Uterus (tissue), 4 donors: Measurements from ENCODE around the gene NT5M. TPM values are rescaled to one million over a fixed set of nuclear protein-coding genes. Genes with fewer than 3 reads are reported as not detected.
A peak's percentile ranks its signal among the peaks of the same experiment; 100 is the strongest.
"Not testable (repeated sequence)": the region's sequence is repeated elsewhere in the genome, so short reads cannot be mapped to it uniquely, and the experiment has no call there.

Experiments
- DNase-seq, 2 donors: peaks; one replicate each; pipeline ENCODE4 v3.0.0-alpha.2; 2019 to 2020
- H3K27ac ChIP-seq, 2 donors: fragments of 200-600 bp; sonication (generic); 1 replicate in 1 of 2; 2 replicates in 1 of 2; pipeline ENCODE4 v1.5.1; 2016 to 2018
- H3K27me3 ChIP-seq, 2 donors: fragments of 200-600 bp; sonication (generic); one replicate each; pipeline ENCODE4 v1.5.1; 2018 to 2019; ENCODE audit warnings: control low read depth in 1 of 2
- H3K36me3 ChIP-seq, 2 donors: fragments of 200-600 bp; sonication (generic); one replicate each; pipeline ENCODE4 v1.5.1; 2019; ENCODE audit warnings: control low read depth in 1 of 2
- H3K4me1 ChIP-seq, 2 donors: fragments of 200-600 bp; sonication (generic); one replicate each; pipeline ENCODE4 v1.5.1; 2018 to 2019; ENCODE audit warnings: control low read depth in 1 of 2
- H3K4me3 ChIP-seq, 2 donors: fragments of 200-600 bp; sonication (generic); 1 replicate in 1 of 2; 2 replicates in 1 of 2; pipeline ENCODE4 v1.5.1; 2018 to 2019; ENCODE audit warnings: mild to moderate bottlenecking in 1 of 2
- H3K9me3 ChIP-seq, 2 donors: fragments of 200-600 bp; sonication (generic); one replicate each; pipeline ENCODE4 v1.5.1; 2019; ENCODE audit warnings: control low read depth in 1 of 2
- CTCF ChIP-seq, 4 experiments: fragments of 200-600 bp in 2 of 4; fragments of 450-650 bp in 2 of 4; sonication (generic) in 2 of 4; IDR thresholded peaks; one replicate each; pipeline ENCODE4 v1.5.1; 2016 to 2019; ENCODE audit warnings: antibody characterized with exemption in 4 of 4, mild to moderate bottlenecking in 2 of 4, moderate library complexity in 1 of 4
- POLR2A ChIP-seq, 2 donors: fragments of 450-650 bp; IDR thresholded peaks; one replicate each; pipeline ENCODE4 v1.6.1; 2016; ENCODE audit warnings: antibody characterized with exemption in 2 of 2, mild to moderate bottlenecking in 1 of 2, moderate library complexity in 1 of 2
- intact Hi-C: fragments of 100-400 bp; cut with DNase I; formaldehyde crosslinking; loops from one replicate; pipeline ENCODE4 v1.15.1; 2023; ENCODE audit warnings: low total_unique reads
- total RNA-seq, 4 donors: library from RNA; depleted of rRNA in 3 of 4; stranded (reverse); fragments of >200 nt in 3 of 4; gene quantifications; one replicate each; pipeline versions ENCODE4 v1.1.0 to v1.2.4, GENCODE V29; 2014 to 2023
- donor health status: DM: yes; HTN: yes; CAD: no.

The NT5M gene
- total RNA-seq, result 1 to 10 TPM in 3 of 4 donors, under 1 TPM in 1; 0.26 to 7.8 (median 2.8) TPM

GRCh38 chr17:17303010-17303846 is at the start of gene NT5M:
NT5M (plus strand) TSS chr17:17303373; CDS start chr17:17303551, 178 bp downstream.
- intact Hi-C loops, result no loop called here
- Histone ChIP-seq H3K4me3 (peak within 1 kb of the TSS; percentile 32 to 70), H3K36me3 (no peaks in the 10 kb centered on the region), H3K4me1 (no peaks in the 10 kb centered on the region), H3K27ac (peak within 1 kb of the TSS; percentile 67 to 69), H3K9me3 (no peaks in the 10 kb centered on the region), H3K27me3 (no peaks in the 10 kb centered on the region)
- TF ChIP-seq CTCF (IDR thresholded peaks at IDR 0.05), result peak in 1 of 4 experiments; percentile 3
- TF ChIP-seq POLR2A (IDR thresholded peaks at IDR 0.05), result peak; percentile 46 to 60
- peak; percentile 59 to 69 for DNase-seq

GRCh38 chr17:17253406-17253805 is 49.8 kb upstream of the NT5M start:
- Histone ChIP-seq H3K9me3 (no peaks in the 10 kb centered on the region), H3K27me3 (no peaks in the 10 kb centered on the region), H3K4me1 (no peaks in the 10 kb centered on the region), H3K27ac (no peak overlapping the region), H3K4me3 (no peak overlapping the region), H3K36me3 (no peaks in the 10 kb centered on the region)
- intact Hi-C loops, result no loop called here
- TF ChIP-seq CTCF (IDR thresholded peaks at IDR 0.05) (no peak), POLR2A (IDR thresholded peaks at IDR 0.05) (no peak)
- no peak for DNase-seq

DNA sequence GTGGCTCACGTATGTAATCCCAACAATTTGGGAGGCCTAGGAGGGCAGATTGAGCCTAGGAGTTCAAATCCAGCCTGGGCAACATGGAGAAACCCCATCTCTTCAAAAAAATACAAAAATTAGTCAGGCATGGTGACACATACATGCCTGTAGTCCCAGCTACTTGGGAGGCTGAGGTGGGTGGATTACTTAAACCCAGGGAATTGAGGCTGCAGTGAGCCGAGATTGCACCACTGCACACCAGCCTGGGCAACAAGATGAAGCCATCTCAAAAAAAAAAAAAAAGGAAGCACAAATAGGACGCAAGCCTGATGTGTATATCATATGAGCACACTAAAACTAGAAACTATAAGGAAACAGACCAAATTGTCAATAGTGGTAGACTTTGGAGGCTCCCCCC is 49.1 kb upstream of the NT5M start:
- no peaks in the 10 kb centered on the region for H3K4me1 ChIP-seq
- H3K4me3 ChIP-seq, result no peak overlapping the region
- no peaks in the 10 kb centered on the region for H3K27me3 ChIP-seq
- H3K27ac ChIP-seq, result no peak overlapping the region
- intact Hi-C loops, result no loop called here
- no peaks in the 10 kb centered on the region for H3K9me3 ChIP-seq
- no peak for DNase-seq
- TF ChIP-seq POLR2A (IDR thresholded peaks at IDR 0.05) (no peak), CTCF (IDR thresholded peaks at IDR 0.05) (no peak)
- no peaks in the 10 kb centered on the region for H3K36me3 ChIP-seq

DNA sequence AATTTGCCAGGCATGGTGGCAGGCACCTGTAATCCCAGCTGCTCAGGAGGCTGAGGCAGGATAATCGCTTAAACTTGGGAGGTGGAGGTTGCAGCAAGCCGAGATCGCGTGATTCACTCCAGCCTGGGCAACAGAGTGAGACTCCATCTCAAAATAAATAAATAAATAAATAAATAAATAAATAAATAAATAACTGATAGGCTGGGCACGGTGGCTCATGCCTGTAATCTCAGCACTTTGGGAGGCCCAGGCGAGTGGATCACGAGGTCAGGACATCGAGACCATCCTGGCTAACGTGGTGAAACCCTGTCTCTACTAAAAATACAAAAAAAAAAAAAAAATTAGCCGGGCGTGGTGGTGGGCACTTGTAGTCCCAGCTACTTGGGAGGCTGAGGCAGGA is 47.5 kb upstream of the NT5M start:
- intact Hi-C loops, H3K4me3 ChIP-seq, DNase-seq, H3K36me3 ChIP-seq, H3K27ac ChIP-seq, H3K27me3 ChIP-seq, H3K4me1 ChIP-seq, H3K9me3 ChIP-seq: not testable (repeated sequence)

DNA sequence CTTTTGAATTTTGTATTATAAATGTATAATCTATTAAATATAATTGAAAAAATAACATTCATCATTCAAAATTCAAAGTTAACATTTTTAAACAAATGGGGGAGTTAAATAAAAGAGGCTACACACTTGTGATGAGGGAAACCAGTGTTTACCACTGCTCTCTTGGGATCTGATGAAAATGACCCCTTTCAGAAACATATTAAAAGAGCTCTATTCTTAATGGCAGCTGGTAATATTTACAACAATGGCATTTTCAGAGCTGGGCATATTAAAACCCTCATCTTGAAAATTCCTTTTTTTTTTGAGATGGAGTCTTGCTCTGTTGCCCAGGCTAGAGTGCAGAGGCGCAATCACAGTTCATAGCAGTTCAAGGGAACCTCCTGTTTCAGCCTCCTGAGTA is 46.9 kb upstream of the NT5M start:
- Histone ChIP-seq H3K36me3 (no peaks in the 10 kb centered on the region), H3K27me3 (no peaks in the 10 kb centered on the region), H3K4me3 (no peak overlapping the region), H3K9me3 (no peaks in the 10 kb centered on the region), H3K4me1 (no peaks in the 10 kb centered on the region), H3K27ac (no peak overlapping the region)
- TF ChIP-seq POLR2A (IDR thresholded peaks at IDR 0.05) (no peak), CTCF (IDR thresholded peaks at IDR 0.05) (no peak)
- intact Hi-C loops, result no loop called here
- no peak for DNase-seq
